A172 (cell line): Measurements from ENCODE around the gene DAND5. TPM values are rescaled to one million over a fixed set of nuclear protein-coding genes. Genes with fewer than 3 reads are reported as not detected.
"Not testable (repeated sequence)": the region's sequence is repeated elsewhere in the genome, so short reads cannot be mapped to it uniquely, and the experiment has no call there.

Experiments used
- DNase-seq: peaks from one replicate; pipeline ENCODE4 v3.0.0-alpha.2; 2015; ENCODE audit warnings: low spot score
- total RNA-seq: library from RNA; depleted of rRNA; stranded (reverse); fragments of >200 nt; shearing (Covaris generic); gene quantifications from 2 replicates; pipeline ENCODE4 v1.2.3, GENCODE V29; 2014

Gene DAND5
- total RNA-seq, 1 experiment from 2014 or later, result 0.36 TPM

GRCh38 chr19:12945479-12946091 is 23.8 kb upstream of the DAND5 start, which contains the start of gene RAD23A:
TSS of gene RAD23A (plus strand) at chr19:12945862. CDS start at chr19:12945949, 87 bp downstream.
- DNase-seq, result peak; percentile 95

- DNase-seq, result peak; percentile 63
Observed at GRCh38 chr19:12946092-12946721, 23.2 kb upstream of the DAND5 start.

GRCh38 chr19:12946731-12947496 is 22.5 kb upstream of the DAND5 start:
- no peak for DNase-seq

DNA sequence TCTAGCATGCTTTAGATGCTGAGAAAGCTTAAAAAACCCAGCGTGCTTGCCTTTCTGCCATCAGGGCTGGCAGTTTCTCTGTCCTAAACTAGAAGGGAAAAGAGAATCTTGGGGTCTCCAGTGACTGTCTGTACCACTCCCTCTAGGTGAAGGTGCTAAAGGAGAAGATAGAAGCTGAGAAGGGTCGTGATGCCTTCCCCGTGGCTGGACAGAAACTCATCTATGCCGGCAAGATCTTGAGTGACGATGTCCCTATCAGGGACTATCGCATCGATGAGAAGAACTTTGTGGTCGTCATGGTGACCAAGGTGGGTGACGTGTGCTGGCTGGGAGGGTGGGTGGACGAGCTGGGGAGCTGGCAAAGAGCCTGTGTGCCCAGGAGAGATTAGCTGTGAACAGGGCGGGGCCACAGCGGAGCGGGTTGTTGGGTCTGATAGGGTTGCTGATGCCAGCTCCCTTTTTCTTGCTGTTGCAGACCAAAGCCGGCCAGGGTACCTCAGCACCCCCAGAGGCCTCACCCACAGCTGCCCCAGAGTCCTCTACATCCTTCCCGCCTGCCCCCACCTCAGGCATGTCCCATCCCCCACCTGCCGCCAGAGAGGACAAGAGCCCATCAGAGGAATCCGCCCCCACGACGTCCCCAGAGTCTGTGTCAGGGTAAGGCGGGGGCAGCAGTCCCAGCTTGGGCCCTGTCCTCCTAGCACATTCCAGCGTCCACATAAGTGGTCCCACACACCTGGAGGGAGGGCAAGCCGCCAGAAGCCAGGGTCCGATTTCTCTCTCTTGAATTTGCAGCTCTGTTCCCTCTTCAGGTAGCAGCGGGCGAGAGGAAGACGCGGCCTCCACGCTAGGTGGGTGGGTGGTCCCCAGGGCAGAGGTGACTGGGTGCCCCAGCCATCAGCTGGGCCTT is 21.4 kb upstream of the DAND5 start:
- no peak for DNase-seq

- DNase-seq, result no peak
Observed at GRCh38 chr19:12948612-12949362, 20.6 kb upstream of the DAND5 start.

DNA sequence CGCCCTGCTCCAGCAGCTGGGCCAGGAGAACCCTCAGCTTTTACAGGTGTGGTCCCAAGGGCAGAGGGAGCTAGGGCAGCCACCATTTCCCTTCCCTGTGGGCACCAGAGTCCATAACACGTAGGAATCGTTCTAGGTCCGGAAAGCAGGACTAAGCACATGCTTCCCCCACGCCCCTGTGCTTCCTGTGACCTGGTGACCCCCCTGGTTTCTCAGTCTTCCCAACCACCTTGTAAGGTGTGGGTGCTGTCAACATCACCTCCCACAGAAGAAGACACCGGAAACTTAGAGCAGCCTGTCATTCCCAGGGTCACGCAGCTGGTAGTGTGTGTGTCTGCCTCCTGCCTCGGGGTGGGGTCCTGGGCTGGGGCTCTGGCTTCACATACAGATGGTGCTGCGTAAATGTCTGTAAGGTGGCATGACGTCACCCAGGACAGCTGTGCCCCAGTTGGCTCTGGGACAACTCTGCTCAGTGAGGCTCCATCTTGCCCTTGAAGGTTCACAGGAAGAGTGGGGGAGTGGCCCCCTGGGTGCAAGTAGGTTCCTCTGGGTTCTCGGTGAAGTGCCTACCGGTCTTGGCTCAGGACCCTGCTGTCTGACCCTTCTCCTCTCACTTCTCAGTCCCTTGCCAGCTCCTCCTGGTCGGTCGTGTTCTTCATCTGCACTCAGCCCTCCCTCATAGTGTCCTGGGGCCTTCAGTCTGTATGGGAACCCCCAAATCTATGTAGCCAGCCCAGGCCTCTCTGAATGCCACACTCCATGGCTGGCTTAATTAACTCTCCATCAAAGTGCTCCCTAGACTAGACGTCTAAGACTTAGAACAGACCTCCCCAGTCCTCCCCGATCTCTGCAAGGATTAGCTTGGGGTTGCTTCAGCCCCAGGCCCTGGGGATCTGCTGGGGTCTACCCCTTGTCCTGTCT is 19.8 kb upstream of the DAND5 start:
- DNase-seq, result no peak

DNA sequence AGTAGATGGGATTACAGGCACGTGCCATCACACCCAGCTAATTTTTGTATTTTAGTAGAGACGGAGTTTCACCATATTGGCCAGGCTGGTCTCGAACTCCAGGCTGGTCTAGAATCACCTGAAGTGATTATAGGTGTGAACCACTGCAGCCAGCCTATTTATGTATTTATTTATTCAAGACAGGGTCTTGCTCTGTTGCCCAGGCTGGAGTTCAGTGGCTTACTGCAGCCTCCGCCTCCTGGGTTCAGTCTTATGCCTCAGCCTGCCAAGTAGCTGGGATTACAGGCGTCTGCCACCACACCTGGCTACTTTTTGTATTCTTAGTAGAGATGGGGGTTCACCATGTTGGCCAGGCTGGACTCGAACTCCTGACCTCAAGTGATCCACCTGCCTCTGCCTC is 17.3 kb upstream of the DAND5 start:
- not testable (repeated sequence) for DNase-seq

DNA sequence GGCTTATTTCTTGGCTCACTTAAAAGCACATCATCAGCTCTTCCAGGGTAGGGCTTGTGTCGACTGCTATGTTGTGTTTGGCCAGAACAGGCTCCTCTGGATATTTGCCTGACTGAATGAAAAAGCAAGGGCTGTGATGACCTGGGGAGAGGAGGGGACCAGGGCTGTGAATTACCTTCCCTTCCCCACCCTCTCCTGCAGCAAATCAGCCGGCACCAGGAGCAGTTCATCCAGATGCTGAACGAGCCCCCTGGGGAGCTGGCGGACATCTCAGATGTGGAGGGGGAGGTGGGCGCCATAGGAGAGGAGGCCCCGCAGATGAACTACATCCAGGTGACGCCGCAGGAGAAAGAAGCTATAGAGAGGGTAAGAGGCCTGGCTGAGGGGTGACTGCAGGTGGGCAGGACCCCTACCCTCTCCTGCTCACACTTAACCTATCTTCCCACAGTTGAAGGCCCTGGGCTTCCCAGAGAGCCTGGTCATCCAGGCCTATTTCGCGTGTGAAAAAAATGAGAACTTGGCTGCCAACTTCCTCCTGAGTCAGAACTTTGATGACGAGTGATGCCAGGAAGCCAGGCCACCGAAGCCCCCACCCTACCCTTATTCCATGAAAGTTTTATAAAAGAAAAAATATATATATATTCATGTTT is 16.8 kb upstream of the DAND5 start:
- peak; percentile 81 for DNase-seq

GRCh38 chr19:12953138-12953798 is 16.1 kb upstream of the DAND5 start:
- DNase-seq, result no peak

DNA sequence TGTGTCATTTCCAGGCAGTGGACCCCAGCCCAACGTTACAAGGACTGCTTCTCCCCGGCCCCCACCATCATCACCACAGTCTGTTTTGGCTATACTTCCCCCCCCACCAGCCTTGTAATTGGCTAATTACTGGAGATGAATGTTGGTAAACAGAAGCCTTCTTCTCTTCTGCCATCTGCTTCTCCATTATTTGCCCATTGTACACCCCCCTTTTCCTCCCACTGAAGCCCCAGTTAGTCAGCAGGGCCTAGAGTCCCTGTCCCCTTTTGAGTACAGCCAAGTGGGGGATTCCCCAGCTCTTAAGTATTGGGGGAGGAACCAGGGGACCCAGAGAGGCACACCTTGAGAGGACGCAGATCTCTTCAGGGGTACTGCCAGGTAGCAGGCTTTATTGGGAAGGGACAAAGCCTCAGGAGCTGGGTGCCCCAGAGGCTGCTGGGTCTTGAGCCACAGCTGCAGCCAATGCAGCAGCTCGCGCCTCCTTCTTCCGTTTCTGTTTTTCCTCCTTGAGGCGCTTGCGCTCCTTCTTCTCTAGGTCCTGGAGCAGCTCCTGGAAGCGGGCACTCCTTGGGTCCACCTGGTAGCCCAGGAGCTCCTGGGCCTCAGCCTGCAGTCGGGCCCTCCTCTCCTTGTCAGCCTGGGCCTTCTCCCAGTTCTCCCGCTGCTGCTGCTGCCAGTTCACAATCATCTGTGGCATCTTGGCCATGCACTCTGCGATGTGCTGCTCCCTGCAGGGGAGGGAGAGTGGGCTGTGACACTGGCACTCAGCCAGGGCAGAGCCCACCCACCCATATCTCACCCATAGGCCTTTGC is 15.4 kb upstream of the DAND5 start:
- no peak for DNase-seq

- no peak for DNase-seq
Observed at GRCh38 chr19:12954612-12954962, 14.8 kb upstream of the DAND5 start.

DNA sequence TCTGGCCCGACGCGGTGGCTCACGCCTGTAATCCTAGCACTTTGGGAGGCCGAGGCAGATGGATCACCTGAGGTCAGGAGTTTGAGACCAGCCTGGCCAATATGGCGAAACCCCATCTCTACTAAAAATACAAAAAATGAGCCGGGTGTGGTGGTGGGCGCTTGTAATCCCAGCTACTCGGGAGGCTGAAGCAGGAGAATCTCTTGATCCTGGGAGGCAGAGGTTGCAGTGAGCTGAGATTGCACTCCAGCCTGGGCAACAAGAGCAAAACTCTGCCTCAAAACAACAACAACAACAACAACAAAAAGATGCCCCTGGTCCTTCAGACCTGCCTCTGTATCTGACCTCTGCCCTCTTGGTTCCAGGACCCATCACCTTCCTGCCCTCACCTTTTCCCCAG is 13.8 kb upstream of the DAND5 start:
- DNase-seq, result not testable (repeated sequence)

GRCh38 chr19:12955996-12956395 is 13.4 kb upstream of the DAND5 start:
- DNase-seq, result no peak

- DNase-seq, result peak; percentile 67
Observed at GRCh38 chr19:12956446-12957388, 12.7 kb upstream of the DAND5 start, which contains the start of gene GADD45GIP1. TSS of gene GADD45GIP1 (minus strand) at chr19:12957223. CDS start at chr19:12957212, 11 bp downstream.

DNA sequence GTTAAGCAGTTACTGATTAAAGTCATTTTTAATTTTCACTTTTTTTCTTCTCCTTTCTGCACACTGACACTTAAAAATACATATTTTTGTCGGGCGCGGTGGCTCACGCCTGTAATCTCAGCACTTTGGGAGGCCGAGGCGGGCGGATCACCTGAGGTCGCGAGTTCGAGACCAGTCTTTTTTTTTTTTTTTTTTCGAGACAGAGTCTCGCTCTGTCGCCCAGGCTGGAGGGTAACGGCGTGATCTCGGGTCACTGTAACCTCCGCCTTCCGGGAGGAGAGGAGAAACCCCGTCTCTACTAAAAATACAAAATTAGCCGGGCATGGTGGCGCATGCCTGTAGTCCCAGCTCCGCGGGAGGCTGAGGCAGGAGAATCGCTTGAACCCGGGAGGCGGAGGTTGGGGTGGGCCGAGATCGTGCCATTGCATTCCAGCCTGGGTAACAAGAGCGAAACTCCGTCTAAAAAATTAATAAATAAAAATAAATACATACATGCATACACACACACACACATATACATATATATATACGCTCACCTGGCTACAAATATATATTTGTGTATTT is 11.9 kb upstream of the DAND5 start:
- not testable (repeated sequence) for DNase-seq

DNA sequence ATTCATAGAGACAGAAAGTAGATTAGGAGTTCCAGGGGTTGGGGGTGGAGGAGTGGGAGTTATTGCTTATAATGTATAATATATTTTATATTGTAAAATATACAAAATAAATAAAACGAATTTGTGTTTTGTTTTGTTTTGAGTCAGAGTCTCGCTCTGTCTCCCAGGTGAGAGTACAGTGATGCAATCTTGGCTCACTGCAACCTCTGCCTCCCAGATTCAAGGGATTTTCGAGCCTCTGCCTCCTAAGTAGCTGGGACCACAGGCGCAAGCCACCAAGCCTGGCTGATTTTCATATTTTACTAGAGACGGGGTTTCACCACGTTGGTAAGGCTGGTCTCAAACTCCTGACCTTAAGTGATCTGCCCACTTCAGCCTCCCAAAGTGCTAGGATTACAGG is 9.9 kb upstream of the DAND5 start:
- DNase-seq, result no peak
